Endodermal cell (in vitro differentiated cells): ENCODE results near the gene STXBP6. TPM values are rescaled to one million over a fixed set of nuclear protein-coding genes. Genes with fewer than 3 reads are reported as not detected.

Source experiments
- DNase-seq: peaks from one replicate; pipeline ENCODE4 v3.0.0-alpha.2; 2017
- H3K27ac ChIP-seq: 2 replicates; pipeline ENCODE4 v1.5.1; 2013; ENCODE audit warnings: mild to moderate bottlenecking, low read depth, low read length, moderate library complexity
- H3K27me3 ChIP-seq: 2 replicates; pipeline ENCODE4 v1.6.1; 2013; ENCODE audit warnings: mild to moderate bottlenecking, low read length, moderate library complexity; ENCODE audit not compliant: insufficient read depth, control insufficient read depth, poor library complexity, severe bottlenecking
- H3K36me3 ChIP-seq: 2 replicates; pipeline ENCODE4 v1.7.0; 2013; ENCODE audit warnings: mild to moderate bottlenecking, low read length, moderate library complexity; ENCODE audit not compliant: control insufficient read depth, insufficient read depth
- H3K4me1 ChIP-seq: one replicate; pipeline ENCODE4 v1.7.0; 2013; ENCODE audit warnings: low read length; ENCODE audit not compliant: control insufficient read depth, insufficient read depth
- H3K4me3 ChIP-seq: 2 replicates; pipeline ENCODE4 v1.5.1; 2013; ENCODE audit warnings: mild to moderate bottlenecking, low read length, moderate library complexity
- H3K9ac ChIP-seq: 2 replicates; pipeline ENCODE4 v1.6.1; 2013; ENCODE audit warnings: mild to moderate bottlenecking, low read length, moderate library complexity; ENCODE audit not compliant: poor library complexity, severe bottlenecking; ENCODE audit errors: extremely low read depth
- H3K9me3 ChIP-seq: 2 replicates; pipeline ENCODE4 v1.6.1; 2013; ENCODE audit warnings: mild to moderate bottlenecking, low read length, moderate library complexity; ENCODE audit not compliant: control insufficient read depth
- H3K27ac Mint-ChIP-seq: 2 replicates; pipeline ENCODE4 v1.8.0; 2020; ENCODE audit warnings: mixed read lengths
- H3K27me3 Mint-ChIP-seq: 2 replicates; pipeline ENCODE4 v1.8.0; 2021; ENCODE audit warnings: mild to moderate bottlenecking, mixed read lengths; ENCODE audit not compliant: insufficient read depth
- H3K36me3 Mint-ChIP-seq: 2 replicates; pipeline ENCODE4 v1.8.0; 2020; ENCODE audit warnings: low read depth, mixed read lengths
- H3K4me1 Mint-ChIP-seq: 2 replicates; pipeline ENCODE4 v1.8.0; 2020; ENCODE audit warnings: mixed read lengths
- H3K4me3 Mint-ChIP-seq: 2 replicates; pipeline ENCODE4 v1.8.0; 2020; ENCODE audit warnings: mild to moderate bottlenecking, moderate library complexity, mixed read lengths
- H3K9me3 Mint-ChIP-seq: 2 replicates; pipeline ENCODE4 v1.8.0; 2020; ENCODE audit warnings: mild to moderate bottlenecking, mixed read lengths
- CTCF ChIP-seq: fragments of 200-600 bp; sonication (generic); conservative IDR thresholded peaks from 2 replicates; pipeline ENCODE4 v1.5.0; 2021; ENCODE audit warnings: antibody characterized with exemption, mild to moderate bottlenecking
- WGBS, 2 experiments: methylation state at CpG; one replicate each; pipeline versions ENCODE4 v1.1.5 to v1.1.7; 2013; ENCODE audit warnings: missing lambda C conversion rate in 2 of 2, mixed read lengths in 1 of 2; ENCODE audit not compliant: insufficient coverage in 1 of 2, insufficient read length in 1 of 2; 5-methylcytosine and 5-hydroxymethylcytosine counted together
- total RNA-seq, 2 donors: library from RNA; stranded (reverse); fragmentation: NEBNext Ultra II Directional in 1 of 2; extraction: Animal tissue kit (Norgen Biotek cat#: 25700) in 1 of 2; gene quantifications; 2 replicates in 1 of 2; 3 replicates in 1 of 2; pipeline ENCODE4 v1.2.1, GENCODE V29; 2021

Gene STXBP6
- total RNA-seq, 2 donors from 2014 or later = 0.64 to 1.5 TPM

GRCh38 chr14:24894583-24895242, 155.2 kb downstream of the STXBP6 start:
- Mint-ChIP-seq H3K27me3 (no peaks in the 10 kb centered on the region), H3K4me1 (peaks cover 2% of the 10 kb centered on the region), H3K27ac (no peak overlapping the region), H3K4me3 (no peak overlapping the region), H3K36me3 (no peaks in the 10 kb centered on the region), H3K9me3 (peaks cover 4% of the 10 kb centered on the region)
- no peaks in the 10 kb centered on the region for H3K4me1 ChIP-seq
- no peaks in the 10 kb centered on the region for H3K27me3 ChIP-seq
- no peaks in the 10 kb centered on the region for H3K36me3 ChIP-seq
- no peak for TF ChIP-seq CTCF
- H3K9me3 ChIP-seq = peaks cover 9% of the 10 kb centered on the region
- DNase-seq = no peak
- H3K27ac ChIP-seq = no peak overlapping the region
- no peak overlapping the region for H3K4me3 ChIP-seq
- H3K9ac ChIP-seq = no peak overlapping the region
- 50 to 74% methylated on average over 2 to 5 of the region's 5 CpGs for WGBS, 2 experiments

GRCh38 chr14:24892497-24893051, 157.4 kb downstream of the STXBP6 start:
- H3K4me3 ChIP-seq = no peak overlapping the region
- H3K9me3 ChIP-seq = peaks cover 9% of the 10 kb centered on the region
- Mint-ChIP-seq H3K36me3 (no peaks in the 10 kb centered on the region), H3K9me3 (peaks cover 4% of the 10 kb centered on the region), H3K4me3 (no peak overlapping the region), H3K4me1 (peaks cover 2% of the 10 kb centered on the region), H3K27ac (no peak overlapping the region), H3K27me3 (no peaks in the 10 kb centered on the region)
- WGBS, 2 experiments = 62 to 63% methylated on average over 3 to 6 of the region's 6 CpGs
- H3K4me1 ChIP-seq = no peaks in the 10 kb centered on the region
- H3K9ac ChIP-seq = no peak overlapping the region
- no peaks in the 10 kb centered on the region for H3K27me3 ChIP-seq
- TF ChIP-seq CTCF = no peak
- DNase-seq = no peak
- no peaks in the 10 kb centered on the region for H3K36me3 ChIP-seq
- H3K27ac ChIP-seq = no peak overlapping the region

DNA sequence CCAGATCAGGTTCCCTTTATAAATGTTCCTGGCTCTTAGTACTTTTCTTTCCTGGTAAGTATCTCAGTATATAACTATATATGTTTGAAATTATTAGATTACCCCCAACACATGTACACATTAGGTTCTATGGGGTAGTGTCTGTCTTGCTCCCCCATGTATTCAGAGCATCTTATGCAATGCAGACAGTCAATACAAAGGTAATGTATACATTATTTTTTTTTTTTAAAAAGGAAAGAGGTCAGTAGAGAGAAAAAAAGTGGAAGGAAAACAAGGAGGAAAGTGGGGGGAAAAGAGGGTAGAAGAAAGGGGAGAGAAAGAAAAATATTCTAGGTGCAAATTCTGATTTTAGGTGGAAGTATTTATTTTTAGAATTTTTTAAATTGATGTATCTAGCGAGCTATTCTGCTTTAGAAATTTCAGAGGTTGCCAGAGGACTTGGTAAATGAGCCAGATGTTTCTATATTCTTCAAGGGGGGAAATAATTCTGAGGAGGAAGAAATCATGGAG, 157.9 kb downstream of the STXBP6 start:
- Mint-ChIP-seq H3K27ac (no peak overlapping the region), H3K36me3 (no peaks in the 10 kb centered on the region), H3K27me3 (peaks cover 1% of the 10 kb centered on the region), H3K4me1 (peaks cover 2% of the 10 kb centered on the region), H3K4me3 (no peak overlapping the region), H3K9me3 (peaks cover 4% of the 10 kb centered on the region)
- no peaks in the 10 kb centered on the region for H3K36me3 ChIP-seq
- H3K4me3 ChIP-seq = no peak overlapping the region
- WGBS, 2 experiments = 83 to 96% methylated on average over 1 of the region's 1 CpG
- H3K4me1 ChIP-seq = no peaks in the 10 kb centered on the region
- H3K9me3 ChIP-seq = peaks cover 9% of the 10 kb centered on the region
- peaks cover 5% of the 10 kb centered on the region for H3K27me3 ChIP-seq
- DNase-seq = no peak
- H3K9ac ChIP-seq = no peak overlapping the region
- no peak for TF ChIP-seq CTCF
- no peak overlapping the region for H3K27ac ChIP-seq
